Urinary bladder (tissue), 4 donors: ENCODE results near the gene MAGI1. TPM values are rescaled to one million over a fixed set of nuclear protein-coding genes. Genes with fewer than 3 reads are reported as not detected.
"Not testable (repeated sequence)": the region's sequence is repeated elsewhere in the genome, so short reads cannot be mapped to it uniquely, and the experiment has no call there.

Source experiments
- DNase-seq: peaks from one replicate; pipeline ENCODE4 v3.0.0-alpha.2; 2015; ENCODE audit errors: extremely low spot score
- H3K27ac ChIP-seq: one replicate; pipeline ENCODE4 v1.5.1; 2013; ENCODE audit warnings: low read depth, mild to moderate bottlenecking, moderate library complexity
- H3K36me3 ChIP-seq: one replicate; pipeline ENCODE4 v1.6.1; 2013; ENCODE audit warnings: mild to moderate bottlenecking, moderate library complexity; ENCODE audit not compliant: insufficient read depth
- H3K4me1 ChIP-seq: one replicate; pipeline ENCODE4 v1.6.1; 2013; ENCODE audit warnings: mild to moderate bottlenecking, moderate library complexity; ENCODE audit not compliant: insufficient read depth
- H3K4me3 ChIP-seq: one replicate; pipeline ENCODE4 v1.5.1; 2013; ENCODE audit warnings: low read depth, low read length
- WGBS: extraction: QIAGEN DNeasy Blood & Tissue Kit; methylation state at CpG from one replicate; pipeline ENCODE4 v1.1.7; 2013; 5-methylcytosine and 5-hydroxymethylcytosine counted together
- polyA plus RNA-seq: library from polyadenylated mRNA; stranded (reverse); fragments of 200-250 nt; gene quantifications from one replicate; pipeline ENCODE4 v1.2.3, GENCODE V29; 2013
- total RNA-seq: library from RNA; depleted of rRNA; stranded (reverse); fragments of >200 nt; gene quantifications from one replicate; pipeline ENCODE4 v1.2.3, GENCODE V29; 2014
- donor health status: healthy with polysubstance abuse.
- donor health status: healthy.

Gene MAGI1
- total and polyA plus RNA-seq, 2 donors: 9.7 to 46.7 TPM

- Histone ChIP-seq H3K4me3 (no peak overlapping the region), H3K4me1 (no peaks in the 10 kb centered on the region), H3K36me3 (no peaks in the 10 kb centered on the region), H3K27ac (no peak overlapping the region)
- DNase-seq: no peak
- WGBS: 31% methylated on average over 7 of the region's 7 CpGs
These were observed 137.5 kb downstream of the MAGI1 start for GRCh38 chr3:65901226-65901625.

- Histone ChIP-seq H3K4me3 (no peak overlapping the region), H3K36me3 (no peaks in the 10 kb centered on the region), H3K27ac (no peak overlapping the region), H3K4me1 (no peaks in the 10 kb centered on the region)
- WGBS: 86% methylated on average over 1 of the region's 1 CpG
- no peak for DNase-seq
These were observed 139.5 kb downstream of the MAGI1 start for GRCh38 chr3:65899226-65899625.

GRCh38 chr3:65897766-65898165 lies 141.0 kb downstream of the MAGI1 start:
- Histone ChIP-seq H3K36me3 (no peaks in the 10 kb centered on the region), H3K4me3 (no peak overlapping the region), H3K27ac (no peak overlapping the region), H3K4me1 (no peaks in the 10 kb centered on the region)
- DNase-seq: no peak
- 78% methylated on average over 3 of the region's 3 CpGs for WGBS

- Histone ChIP-seq H3K4me3 (no peak overlapping the region), H3K36me3 (no peaks in the 10 kb centered on the region), H3K4me1 (no peaks in the 10 kb centered on the region), H3K27ac (no peak overlapping the region)
- DNase-seq: no peak
- 84% methylated on average over 6 of the region's 6 CpGs for WGBS
These were observed 142.4 kb downstream of the MAGI1 start for GRCh38 chr3:65896321-65896720.

GRCh38 chr3:65894679-65895453 lies 143.9 kb downstream of the MAGI1 start:
- 50% methylated on average over 5 of the region's 5 CpGs for WGBS
- H3K4me3 ChIP-seq: no peak overlapping the region
- no peaks in the 10 kb centered on the region for H3K4me1 ChIP-seq
- H3K36me3 ChIP-seq: no peaks in the 10 kb centered on the region
- H3K27ac ChIP-seq: no peak overlapping the region
- no peak for DNase-seq

- Histone ChIP-seq H3K4me3 (no peak overlapping the region), H3K4me1 (no peaks in the 10 kb centered on the region), H3K36me3 (no peaks in the 10 kb centered on the region), H3K27ac (no peak overlapping the region)
- DNase-seq: no peak
- 98% methylated on average over 2 of the region's 2 CpGs for WGBS
These were observed 144.6 kb downstream of the MAGI1 start for GRCh38 chr3:65894126-65894525.

- H3K36me3 ChIP-seq: no peaks in the 10 kb centered on the region
- no peak overlapping the region for H3K27ac ChIP-seq
- DNase-seq: no peak
- H3K4me1 ChIP-seq: no peaks in the 10 kb centered on the region
- H3K4me3 ChIP-seq: no peak overlapping the region
- 64% methylated on average over 2 of the region's 2 CpGs for WGBS
These were observed 145.1 kb downstream of the MAGI1 start for GRCh38 chr3:65893631-65894030.

- H3K4me3 ChIP-seq, H3K4me1 ChIP-seq, H3K36me3 ChIP-seq, DNase-seq, H3K27ac ChIP-seq: not testable (repeated sequence)
- WGBS: 93% methylated on average over 2 of the region's 2 CpGs
These were observed 147.2 kb downstream of the MAGI1 start for GRCh38 chr3:65891477-65891876.

- WGBS: 93% methylated on average over 6 of the region's 6 CpGs
- no peak for DNase-seq
- H3K36me3 ChIP-seq: no peaks in the 10 kb centered on the region
- no peak overlapping the region for H3K27ac ChIP-seq
- no peaks in the 10 kb centered on the region for H3K4me1 ChIP-seq
- no peak overlapping the region for H3K4me3 ChIP-seq
These were observed 148.4 kb downstream of the MAGI1 start for GRCh38 chr3:65890328-65890727.

GRCh38 chr3:65889707-65890099 lies 149.0 kb downstream of the MAGI1 start:
- WGBS: 98% methylated on average over 3 of the region's 3 CpGs
- DNase-seq: no peak
- Histone ChIP-seq H3K4me1 (no peaks in the 10 kb centered on the region), H3K27ac (no peak overlapping the region), H3K36me3 (no peaks in the 10 kb centered on the region), H3K4me3 (no peak overlapping the region)

GRCh38 chr3:65888980-65889706 lies 149.6 kb downstream of the MAGI1 start:
- H3K4me3 ChIP-seq: no peak overlapping the region
- H3K4me1 ChIP-seq: no peaks in the 10 kb centered on the region
- no peaks in the 10 kb centered on the region for H3K36me3 ChIP-seq
- no peak for DNase-seq
- 47% methylated on average over 4 of the region's 4 CpGs for WGBS
- H3K27ac ChIP-seq: no peak overlapping the region

- no peaks in the 10 kb centered on the region for H3K36me3 ChIP-seq
- DNase-seq: no peak
- no peaks in the 10 kb centered on the region for H3K4me1 ChIP-seq
- 80% methylated on average over 1 of the region's 1 CpG for WGBS
- H3K27ac ChIP-seq: no peak overlapping the region
- no peak overlapping the region for H3K4me3 ChIP-seq
These were observed 150.5 kb downstream of the MAGI1 start for GRCh38 chr3:65888196-65888595.

- Histone ChIP-seq H3K4me1 (no peaks in the 10 kb centered on the region), H3K36me3 (no peaks in the 10 kb centered on the region), H3K4me3 (no peak overlapping the region), H3K27ac (no peak overlapping the region)
- DNase-seq: no peak
- 76% methylated on average over 5 of the region's 5 CpGs for WGBS
These were observed 152.3 kb downstream of the MAGI1 start for GRCh38 chr3:65886391-65886790.

GRCh38 chr3:65884071-65884470 lies 154.6 kb downstream of the MAGI1 start:
- Histone ChIP-seq H3K4me1 (no peaks in the 10 kb centered on the region), H3K27ac (no peak overlapping the region), H3K4me3 (no peak overlapping the region), H3K36me3 (no peaks in the 10 kb centered on the region)
- no peak for DNase-seq
- WGBS: 68% methylated on average over 4 of the region's 4 CpGs
